IMR-90 (cell line): ENCODE results near the gene FBXL4.

Experiments used
- POLR2A ChIP-seq: IDR thresholded peaks from 2 replicates; pipeline ENCODE4 v1.6.1; 2012; ENCODE audit warnings: mild to moderate bottlenecking, low read depth, low read length
- RAD21 ChIP-seq: IDR thresholded peaks from 2 replicates; pipeline ENCODE4 v1.6.1; 2012; ENCODE audit warnings: low read length, improper control_type of control experiment
- TF ChIP-seq, protein P1 (sequence below): conservative IDR thresholded peaks from 2 replicates; pipeline ENCODE4 v1.5.1; 2012; ENCODE audit warnings: mild to moderate bottlenecking, low read depth, low read length, improper control_type of control experiment

DNA sequence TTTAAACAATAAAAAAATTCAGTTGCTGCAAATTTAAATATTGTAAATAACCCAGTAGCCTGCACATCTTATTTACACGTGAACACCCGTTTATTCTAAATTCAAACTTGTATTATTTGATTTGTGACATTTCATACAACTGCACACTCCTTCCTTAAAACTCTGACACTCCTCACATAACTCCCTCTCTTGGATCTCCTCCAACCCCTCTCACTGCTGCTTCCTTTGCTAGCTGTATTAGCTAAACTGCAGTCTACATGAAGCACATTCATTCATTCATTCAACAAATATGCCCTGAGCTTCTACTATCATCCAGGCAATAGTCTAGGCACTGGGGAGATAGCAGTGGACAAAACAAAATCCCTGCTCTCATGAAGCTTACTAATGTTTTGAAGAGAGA, 47.0 kb downstream of the FBXL4 start:
- TF ChIP-seq, protein P1, sequence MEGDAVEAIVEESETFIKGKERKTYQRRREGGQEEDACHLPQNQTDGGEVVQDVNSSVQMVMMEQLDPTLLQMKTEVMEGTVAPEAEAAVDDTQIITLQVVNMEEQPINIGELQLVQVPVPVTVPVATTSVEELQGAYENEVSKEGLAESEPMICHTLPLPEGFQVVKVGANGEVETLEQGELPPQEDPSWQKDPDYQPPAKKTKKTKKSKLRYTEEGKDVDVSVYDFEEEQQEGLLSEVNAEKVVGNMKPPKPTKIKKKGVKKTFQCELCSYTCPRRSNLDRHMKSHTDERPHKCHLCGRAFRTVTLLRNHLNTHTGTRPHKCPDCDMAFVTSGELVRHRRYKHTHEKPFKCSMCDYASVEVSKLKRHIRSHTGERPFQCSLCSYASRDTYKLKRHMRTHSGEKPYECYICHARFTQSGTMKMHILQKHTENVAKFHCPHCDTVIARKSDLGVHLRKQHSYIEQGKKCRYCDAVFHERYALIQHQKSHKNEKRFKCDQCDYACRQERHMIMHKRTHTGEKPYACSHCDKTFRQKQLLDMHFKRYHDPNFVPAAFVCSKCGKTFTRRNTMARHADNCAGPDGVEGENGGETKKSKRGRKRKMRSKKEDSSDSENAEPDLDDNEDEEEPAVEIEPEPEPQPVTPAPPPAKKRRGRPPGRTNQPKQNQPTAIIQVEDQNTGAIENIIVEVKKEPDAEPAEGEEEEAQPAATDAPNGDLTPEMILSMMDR: no peak
- TF ChIP-seq RAD21 (no peak), POLR2A (no peak)
